Measurements from ENCODE around the gene RNF217. TPM values are rescaled to one million over a fixed set of nuclear protein-coding genes. Genes with fewer than 3 reads are reported as not detected.

The RNF217 gene
- total RNA-seq, 1 experiment from 2014 or later, result 37.7 TPM

- Histone ChIP-seq H3K27ac (ENCODE audit: low read length) (no peak overlapping the region), H3K4me3 (ENCODE audit: low read depth in 2 of 2, low read length in 2 of 2) (no peak overlapping the region), H3K4me1 (ENCODE audit: control insufficient read depth, insufficient read depth, low read length) (no peaks in the 10 kb centered on the region), H3K9me3 (ENCODE audit: control insufficient read depth, insufficient read depth, low read depth, low read length) (no peaks in the 10 kb centered on the region), H3K27me3 (ENCODE audit: control insufficient read depth, insufficient read depth, low read length) (no peaks in the 10 kb centered on the region), H3K36me3 (ENCODE audit: control insufficient read depth, insufficient read depth, low read length) (no peaks in the 10 kb centered on the region)
- TF ChIP-seq CTCF (IDR thresholded peaks at IDR 0.05) (no peak), TCF7L2 (IDR thresholded peaks at IDR 0.05; ENCODE audit: low read depth, low read length) (no peak), POLR2AphosphoS5 (IDR thresholded peaks at IDR 0.05; ENCODE audit: low read depth, low read length) (no peak), REST (IDR thresholded peaks at IDR 0.05; ENCODE audit: insufficient read depth in 1 of 2, low read depth in 2 of 2, low read length in 1 of 2) (no peak), SIN3A (IDR thresholded peaks at IDR 0.05; ENCODE audit: borderline replicate concordance, insufficient read depth, low read depth, low read length) (no peak)
- intact Hi-C loops (cut with micrococcal nuclease; ENCODE audit: unreplicated experiment) (no loop called here), in situ Hi-C loops (cut with HindIII; ENCODE audit: low pct_unique_long_range_greater_than_20kb, low sequenced_read_pairs) (no loop called here)
- CTCF ChIA-PET, result no interaction called here
- no TSS peak for BruUV-seq (replicated peaks)
- ATAC-seq (no peak), DNase-seq (ENCODE audit: low read depth, low spot score) (no peak)
- POLR2A ChIA-PET, result no interaction called here
Observed at GRCh38 chr6:125063307-125063706, 101.1 kb downstream of the RNF217 start.

GRCh38 chr6:125066140-125066539 lies 103.9 kb downstream of the RNF217 start:
- DNase-seq (ENCODE audit: low read depth, low spot score) (no peak), ATAC-seq (no peak)
- no peaks in the 10 kb centered on the region for H3K9me3 ChIP-seq (ENCODE audit: control insufficient read depth, insufficient read depth, low read depth, low read length)
- ChIA-PET CTCF (no interaction called here), POLR2A (no interaction called here)
- in situ Hi-C loops (cut with HindIII; ENCODE audit: low pct_unique_long_range_greater_than_20kb, low sequenced_read_pairs), result no loop called here
- BruUV-seq (replicated peaks), result no TSS peak
- no peak overlapping the region for H3K4me3 ChIP-seq (ENCODE audit: low read depth in 2 of 2, low read length in 2 of 2)
- no peaks in the 10 kb centered on the region for H3K27me3 ChIP-seq (ENCODE audit: control insufficient read depth, insufficient read depth, low read length)
- no peak for TF ChIP-seq TCF7L2 (IDR thresholded peaks at IDR 0.05; ENCODE audit: low read depth, low read length)
- no peak for TF ChIP-seq SIN3A (IDR thresholded peaks at IDR 0.05; ENCODE audit: borderline replicate concordance, insufficient read depth, low read depth, low read length)
- no peak for TF ChIP-seq REST (IDR thresholded peaks at IDR 0.05; ENCODE audit: insufficient read depth in 1 of 2, low read depth in 2 of 2, low read length in 1 of 2)
- no peak for TF ChIP-seq CTCF (IDR thresholded peaks at IDR 0.05)
- no peak for TF ChIP-seq POLR2AphosphoS5 (IDR thresholded peaks at IDR 0.05; ENCODE audit: low read depth, low read length)
- H3K27ac ChIP-seq (ENCODE audit: low read length), result no peak overlapping the region
- no peaks in the 10 kb centered on the region for H3K4me1 ChIP-seq (ENCODE audit: control insufficient read depth, insufficient read depth, low read length)
- intact Hi-C loops (cut with micrococcal nuclease; ENCODE audit: unreplicated experiment), result no loop called here
- H3K36me3 ChIP-seq (ENCODE audit: control insufficient read depth, insufficient read depth, low read length), result no peaks in the 10 kb centered on the region
